Suppressor macrophage (primary cell): ENCODE results near the gene TMIGD3.

Experiments used
- DNase-seq, 4 experiments: peaks; one replicate each; pipeline ENCODE4 v3.0.0-alpha.2; 2020 to 2022

The TMIGD3 gene

GRCh38 chr1:111474521-111474920 is 28.9 kb downstream of the TMIGD3 start:
- DNase-seq = no peak

- DNase-seq = no peak
Observed at GRCh38 chr1:111474106-111474505, 29.3 kb downstream of the TMIGD3 start.

GRCh38 chr1:111471538-111471937 is 31.9 kb downstream of the TMIGD3 start:
- no peak for DNase-seq

- DNase-seq = peak; percentile 84 to 96 (median 90)
Observed at GRCh38 chr1:111471012-111471411, 32.4 kb downstream of the TMIGD3 start.

GRCh38 chr1:111470596-111470995 is 32.8 kb downstream of the TMIGD3 start:
- DNase-seq = no peak

- DNase-seq = no peak
Observed at GRCh38 chr1:111469539-111469938, 33.9 kb downstream of the TMIGD3 start.

GRCh38 chr1:111468717-111469100 is 34.7 kb downstream of the TMIGD3 start:
- DNase-seq = no peak

- peak; percentile 49 to 72 (median 68) for DNase-seq
Observed at GRCh38 chr1:111467865-111468716, 35.3 kb downstream of the TMIGD3 start.

- no peak for DNase-seq
Observed at GRCh38 chr1:111466480-111466879, 37.0 kb downstream of the TMIGD3 start.

GRCh38 chr1:111465754-111466153 is 37.7 kb downstream of the TMIGD3 start:
- no peak for DNase-seq

GRCh38 chr1:111463029-111463683 is 40.3 kb downstream of the TMIGD3 start:
- DNase-seq = no peak

- no peak for DNase-seq
Observed at GRCh38 chr1:111462370-111463028, 40.9 kb downstream of the TMIGD3 start.

- no peak for DNase-seq
Observed at GRCh38 chr1:111461765-111462164, 41.7 kb downstream of the TMIGD3 start.

GRCh38 chr1:111455642-111456031 is 47.8 kb downstream of the TMIGD3 start:
- no peak for DNase-seq

GRCh38 chr1:111454859-111455641 is 48.4 kb downstream of the TMIGD3 start:
- DNase-seq = no peak

GRCh38 chr1:111453706-111454105 is 49.7 kb downstream of the TMIGD3 start:
- no peak for DNase-seq

- DNase-seq = no peak
Observed at GRCh38 chr1:111452581-111452980, 50.9 kb downstream of the TMIGD3 start.

- no peak for DNase-seq
Observed at GRCh38 chr1:111450185-111450584, 53.2 kb downstream of the TMIGD3 start.

- DNase-seq = no peak
Observed at GRCh38 chr1:111449703-111450017, 53.8 kb downstream of the TMIGD3 start.

GRCh38 chr1:111448918-111449702 is 54.3 kb downstream of the TMIGD3 start, which contains the start of the genes ATP5PB and WDR77:
Gene ATP5PB, plus strand, starts transcription at chr1:111449464. Its CDS starts 78 bp downstream, at chr1:111449542.
Gene WDR77, minus strand, starts transcription at chr1:111449256. Its CDS starts 87 bp downstream, at chr1:111449169.
- peak; percentile 98 to 100 (median 99) for DNase-seq

- no peak for DNase-seq
Observed at GRCh38 chr1:111448482-111448917, 54.9 kb downstream of the TMIGD3 start.
